Effector CD4-positive, alpha-beta T cell (primary cell): ENCODE results near the gene CHST8.

Experiments used
- DNase-seq: peaks from one replicate; pipeline ENCODE4 v3.0.0-alpha.2; 2020

Gene CHST8

GRCh38 chr19:33720691-33721682 lies 99.2 kb downstream of the CHST8 start:
- DNase-seq: no peak

- no peak for DNase-seq
Measured at GRCh38 chr19:33721735-33722297, 100.1 kb downstream of the CHST8 start.

GRCh38 chr19:33722456-33723239 lies 100.9 kb downstream of the CHST8 start:
- no peak for DNase-seq

GRCh38 chr19:33723512-33723911 lies 101.8 kb downstream of the CHST8 start:
- DNase-seq: no peak

- no peak for DNase-seq
Measured at GRCh38 chr19:33724021-33724720, 102.4 kb downstream of the CHST8 start.

- DNase-seq: no peak
Measured at GRCh38 chr19:33724721-33725060, 102.9 kb downstream of the CHST8 start.

- DNase-seq: no peak
Measured at GRCh38 chr19:33725567-33725966, 103.8 kb downstream of the CHST8 start.

GRCh38 chr19:33726756-33727155 lies 105.0 kb downstream of the CHST8 start:
- DNase-seq: no peak

GRCh38 chr19:33727331-33727998 lies 105.7 kb downstream of the CHST8 start:
- DNase-seq: no peak

- no peak for DNase-seq
Measured at GRCh38 chr19:33728141-33728540, 106.4 kb downstream of the CHST8 start.

- no peak for DNase-seq
Measured at GRCh38 chr19:33730858-33731607, 109.3 kb downstream of the CHST8 start.

GRCh38 chr19:33731881-33732280 lies 110.1 kb downstream of the CHST8 start:
- no peak for DNase-seq

GRCh38 chr19:33734913-33735312 lies 113.2 kb downstream of the CHST8 start:
- DNase-seq: no peak

- no peak for DNase-seq
Measured at GRCh38 chr19:33736158-33736557, 114.4 kb downstream of the CHST8 start.

- DNase-seq: no peak
Measured at GRCh38 chr19:33736787-33737186, 115.0 kb downstream of the CHST8 start.

- DNase-seq: no peak
Measured at GRCh38 chr19:33737681-33738371, 116.1 kb downstream of the CHST8 start.

GRCh38 chr19:33740811-33741396 lies 119.2 kb downstream of the CHST8 start:
- DNase-seq: no peak

- DNase-seq: no peak
Measured at GRCh38 chr19:33745297-33745696, 123.5 kb downstream of the CHST8 start.

- no peak for DNase-seq
Measured at GRCh38 chr19:33746159-33746558, 124.4 kb downstream of the CHST8 start.

- no peak for DNase-seq
Measured at GRCh38 chr19:33747273-33747672, 125.5 kb downstream of the CHST8 start.
